Glutamatergic neuron (in vitro differentiated cells): ENCODE data around the gene MYBBP1A. TPM values are rescaled to one million over a fixed set of nuclear protein-coding genes. Genes with fewer than 3 reads are reported as not detected.
A peak's percentile ranks its signal among the peaks of the same experiment; 100 is the strongest.

Source experiments
- DNase-seq: peaks from one replicate; pipeline ENCODE4 v3.0.0; 2022
- H3K27ac Mint-ChIP-seq: one replicate; pipeline ENCODE4 v1.8.0; 2020; ENCODE audit warnings: mild to moderate bottlenecking, mixed read lengths, inconsistent platforms; ENCODE audit not compliant: unreplicated experiment
- H3K27me3 Mint-ChIP-seq: one replicate; pipeline ENCODE4 v1.8.0; 2020; ENCODE audit warnings: mild to moderate bottlenecking, moderate library complexity, mixed read lengths, inconsistent platforms; ENCODE audit not compliant: unreplicated experiment
- H3K36me3 Mint-ChIP-seq: one replicate; pipeline ENCODE4 v1.8.0; 2020; ENCODE audit warnings: mild to moderate bottlenecking, mixed read lengths, inconsistent platforms; ENCODE audit not compliant: unreplicated experiment
- H3K4me1 Mint-ChIP-seq: one replicate; pipeline ENCODE4 v1.8.0; 2020; ENCODE audit warnings: mild to moderate bottlenecking, low read depth, mixed read lengths, inconsistent platforms; ENCODE audit not compliant: unreplicated experiment
- H3K4me3 Mint-ChIP-seq: one replicate; pipeline ENCODE4 v1.8.0; 2020; ENCODE audit warnings: mild to moderate bottlenecking, mixed read lengths, inconsistent platforms; ENCODE audit not compliant: unreplicated experiment
- H3K9me3 Mint-ChIP-seq: one replicate; pipeline ENCODE4 v1.8.0; 2020; ENCODE audit warnings: mild to moderate bottlenecking, moderate library complexity, mixed read lengths, inconsistent platforms; ENCODE audit not compliant: unreplicated experiment
- CTCF ChIP-seq: fragments of 200-600 bp; sonication (generic); IDR thresholded peaks from one replicate; pipeline ENCODE4 v1.5.0; 2021; ENCODE audit not compliant: partially characterized antibody, unreplicated experiment
- total RNA-seq: library from RNA; stranded (reverse); fragmentation: NEBNext Ultra II Directional; extraction: Animal tissue kit (Norgen Biotek cat#: 25700); gene quantifications from one replicate; pipeline ENCODE4 v1.2.1, GENCODE V29; 2021; ENCODE audit not compliant: unreplicated experiment

Gene MYBBP1A
- total RNA-seq, 1 donor from 2014 or later = 44.8 TPM

DNA sequence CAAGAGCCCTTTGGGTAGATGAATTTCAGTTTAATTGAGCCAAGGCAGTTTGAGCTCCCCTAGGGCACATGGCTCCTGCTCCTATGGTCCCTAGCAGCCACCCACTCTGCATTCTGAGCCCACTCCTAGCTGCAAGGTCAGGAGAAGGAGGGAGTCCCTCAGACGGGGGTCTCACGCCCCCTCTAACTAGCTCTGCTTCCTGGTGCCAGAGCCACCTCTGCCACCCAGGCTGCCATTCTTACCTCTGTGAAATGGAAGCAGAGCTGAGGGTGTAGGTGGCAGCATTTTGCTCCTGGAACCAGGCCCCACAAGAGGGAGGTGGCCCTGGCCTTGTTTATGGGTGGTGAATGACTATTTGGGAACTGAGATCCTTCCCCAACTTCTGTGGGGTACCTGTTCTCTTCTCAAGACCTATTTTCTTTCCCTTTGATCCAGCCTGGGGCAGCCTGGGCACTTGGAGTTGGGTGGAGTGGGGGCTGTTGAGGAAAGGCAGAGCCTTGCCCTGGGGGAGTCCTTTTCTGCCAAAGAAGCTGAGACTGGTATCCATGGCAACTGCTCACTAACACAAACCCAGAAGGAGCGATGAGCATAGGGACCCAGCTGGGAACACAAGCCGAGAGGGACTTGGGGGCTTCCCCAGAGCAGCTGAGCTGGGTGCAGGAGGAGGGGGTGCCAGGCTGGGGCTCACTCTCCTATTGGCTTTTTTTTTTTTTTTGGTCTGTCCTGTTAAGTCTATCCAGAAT is 51.7 kb downstream of the MYBBP1A start:
- peaks cover 11% of the 10 kb centered on the region for H3K27me3 Mint-ChIP-seq
- no peak for TF ChIP-seq CTCF
- H3K36me3 Mint-ChIP-seq = no peaks in the 10 kb centered on the region
- no peak overlapping the region for H3K27ac Mint-ChIP-seq
- DNase-seq = no peak
- H3K4me1 Mint-ChIP-seq = peaks cover 31% of the 10 kb centered on the region
- peak overlapping the region; percentile 74 for H3K4me3 Mint-ChIP-seq
- peaks cover 12% of the 10 kb centered on the region for H3K9me3 Mint-ChIP-seq

- no peak for DNase-seq
- peaks cover 12% of the 10 kb centered on the region for H3K9me3 Mint-ChIP-seq
- H3K4me1 Mint-ChIP-seq = peaks cover 26% of the 10 kb centered on the region
- no peak overlapping the region for H3K27ac Mint-ChIP-seq
- peak overlapping the region; percentile 74 for H3K4me3 Mint-ChIP-seq
- no peaks in the 10 kb centered on the region for H3K36me3 Mint-ChIP-seq
- no peak for TF ChIP-seq CTCF
- H3K27me3 Mint-ChIP-seq = peaks cover 7% of the 10 kb centered on the region
Measured at GRCh38 chr17:4502466-4503154, 52.6 kb downstream of the MYBBP1A start.

DNA sequence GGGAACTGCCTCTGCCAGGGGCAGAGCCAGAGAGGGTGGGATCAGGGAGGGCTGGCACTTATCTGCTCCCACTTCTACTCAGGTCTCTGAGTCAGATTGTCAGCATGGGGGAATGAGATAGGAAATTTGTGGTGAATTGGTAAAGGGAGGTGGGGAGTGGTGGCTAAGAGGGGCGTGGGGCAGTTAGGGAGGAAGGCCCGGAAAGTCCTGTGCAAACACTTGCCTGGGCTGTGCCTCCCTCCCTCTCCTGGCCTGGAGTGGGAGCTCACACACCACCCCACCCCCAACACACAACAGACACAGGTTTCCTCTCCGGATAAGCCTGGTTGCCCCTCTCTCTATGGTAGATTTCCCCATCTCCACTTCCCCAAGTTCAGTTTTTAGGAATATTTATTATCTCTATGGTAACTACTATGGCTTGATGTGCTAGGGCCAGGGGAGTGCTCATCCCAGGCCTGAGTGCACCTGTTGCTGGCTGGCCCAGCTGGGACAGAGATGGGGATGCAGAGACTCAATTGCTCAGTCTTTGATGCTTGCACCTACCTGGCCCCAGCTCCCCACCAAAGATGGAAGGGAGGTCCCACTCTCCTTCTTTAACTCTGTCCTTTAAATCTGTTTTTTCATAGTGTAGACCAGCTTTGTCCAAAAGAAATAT is 53.8 kb downstream of the MYBBP1A start:
- Mint-ChIP-seq H3K27ac (no peak overlapping the region), H3K4me1 (peaks cover 30% of the 10 kb centered on the region), H3K9me3 (peaks cover 12% of the 10 kb centered on the region), H3K4me3 (peak overlapping the region; percentile 87), H3K27me3 (peaks cover 10% of the 10 kb centered on the region), H3K36me3 (no peaks in the 10 kb centered on the region)
- DNase-seq = no peak
- no peak for TF ChIP-seq CTCF

GRCh38 chr17:4500191-4500571 is 55.0 kb downstream of the MYBBP1A start:
- H3K27me3 Mint-ChIP-seq = peaks cover 12% of the 10 kb centered on the region
- H3K9me3 Mint-ChIP-seq = peaks cover 14% of the 10 kb centered on the region
- peaks cover 26% of the 10 kb centered on the region for H3K4me1 Mint-ChIP-seq
- H3K27ac Mint-ChIP-seq = peak overlapping the region; percentile 74
- H3K4me3 Mint-ChIP-seq = peak overlapping the region; percentile 87
- no peak for TF ChIP-seq CTCF
- no peak for DNase-seq
- H3K36me3 Mint-ChIP-seq = no peaks in the 10 kb centered on the region
